Nephron (organoid): Measurements from ENCODE around the gene DMBT1.
A peak's percentile ranks its signal among the peaks of the same experiment; 100 is the strongest.

Experiments
- H3K27ac Mint-ChIP-seq, 3 experiments: 2 replicates each; pipeline ENCODE4 v1.8.0; 2020; ENCODE audit warnings: mixed read lengths in 3 of 3, mild to moderate bottlenecking in 2 of 3, moderate library complexity in 1 of 3
- H3K27me3 Mint-ChIP-seq: 2 replicates; pipeline ENCODE4 v1.8.0; 2021; ENCODE audit warnings: low read depth, mild to moderate bottlenecking, moderate library complexity, mixed read lengths
- H3K36me3 Mint-ChIP-seq: 2 replicates; pipeline ENCODE4 v1.8.0; 2020; ENCODE audit warnings: low read depth, mixed read lengths
- H3K4me1 Mint-ChIP-seq: 2 replicates; pipeline ENCODE4 v1.8.0; 2020; ENCODE audit warnings: mixed read lengths
- H3K4me3 Mint-ChIP-seq, 3 experiments: 2 replicates each; pipeline ENCODE4 v1.8.0; 2020; ENCODE audit warnings: mild to moderate bottlenecking in 3 of 3, mixed read lengths in 3 of 3, moderate library complexity in 2 of 3
- H3K9me3 Mint-ChIP-seq: 2 replicates; pipeline ENCODE4 v1.8.0; 2020; ENCODE audit warnings: mixed read lengths
- CTCF ChIP-seq, 3 experiments: fragments of 200-600 bp; sonication (generic); IDR thresholded peaks; one replicate each; pipeline ENCODE4 v1.5.0; 2021; ENCODE audit warnings: antibody characterized with exemption in 3 of 3; ENCODE audit not compliant: unreplicated experiment in 3 of 3

DMBT1 gene

GRCh38 chr10:122588381-122588780 is 27.8 kb downstream of the DMBT1 start:
- peaks cover 6% of the 10 kb centered on the region for H3K27me3 Mint-ChIP-seq
- H3K36me3 Mint-ChIP-seq, result no peaks in the 10 kb centered on the region
- no peaks in the 10 kb centered on the region for H3K4me1 Mint-ChIP-seq
- H3K4me3 Mint-ChIP-seq, result no peak overlapping the region
- no peaks in the 10 kb centered on the region for H3K9me3 Mint-ChIP-seq
- H3K27ac Mint-ChIP-seq, result no peak overlapping the region
- TF ChIP-seq CTCF (IDR thresholded peaks at IDR 0.05; ENCODE audit: unreplicated experiment in 3 of 3), result no peak

GRCh38 chr10:122590153-122590552 is 29.6 kb downstream of the DMBT1 start:
- Mint-ChIP-seq H3K27ac (peak overlapping the region in 2 of 3 experiments; percentile 21 to 77), H3K9me3 (no peaks in the 10 kb centered on the region), H3K4me3 (no peak overlapping the region), H3K4me1 (no peaks in the 10 kb centered on the region), H3K27me3 (peaks cover 6% of the 10 kb centered on the region), H3K36me3 (no peaks in the 10 kb centered on the region)
- TF ChIP-seq CTCF (IDR thresholded peaks at IDR 0.05; ENCODE audit: unreplicated experiment in 3 of 3), result no peak

GRCh38 chr10:122591736-122592135 is 31.2 kb downstream of the DMBT1 start:
- Mint-ChIP-seq H3K36me3 (no peaks in the 10 kb centered on the region), H3K4me1 (no peaks in the 10 kb centered on the region), H3K4me3 (no peak overlapping the region), H3K9me3 (no peaks in the 10 kb centered on the region), H3K27me3 (peaks cover 6% of the 10 kb centered on the region), H3K27ac (no peak overlapping the region)
- no peak for TF ChIP-seq CTCF (IDR thresholded peaks at IDR 0.05; ENCODE audit: unreplicated experiment in 3 of 3)

- Mint-ChIP-seq H3K4me3 (no peak overlapping the region), H3K36me3 (no peaks in the 10 kb centered on the region), H3K27me3 (peaks cover 6% of the 10 kb centered on the region), H3K9me3 (no peaks in the 10 kb centered on the region), H3K27ac (no peak overlapping the region), H3K4me1 (no peaks in the 10 kb centered on the region)
- no peak for TF ChIP-seq CTCF (IDR thresholded peaks at IDR 0.05; ENCODE audit: unreplicated experiment in 3 of 3)
Observed at GRCh38 chr10:122592161-122592560, 31.6 kb downstream of the DMBT1 start.

- peaks cover 16% of the 10 kb centered on the region for H3K27me3 Mint-ChIP-seq
- H3K9me3 Mint-ChIP-seq, result no peaks in the 10 kb centered on the region
- no peak for TF ChIP-seq CTCF (IDR thresholded peaks at IDR 0.05; ENCODE audit: unreplicated experiment in 3 of 3)
- no peaks in the 10 kb centered on the region for H3K4me1 Mint-ChIP-seq
- H3K27ac Mint-ChIP-seq, result no peak overlapping the region
- no peaks in the 10 kb centered on the region for H3K36me3 Mint-ChIP-seq
- H3K4me3 Mint-ChIP-seq, result no peak overlapping the region
Observed at GRCh38 chr10:122617476-122618270, 57.1 kb downstream of the DMBT1 start.
